Neural cell (in vitro differentiated cells): Measurements from ENCODE around the gene PRKAG2. TPM values are rescaled to one million over a fixed set of nuclear protein-coding genes. Genes with fewer than 3 reads are reported as not detected.

ENCODE experiments used
- H2AFZ ChIP-seq: fragments of 200-600, 300-800 bp; sonication (generic), shearing (Covaris generic); 2 replicates; pipeline ENCODE4 v1.6.0; 2014; ENCODE audit warnings: low read depth, mild to moderate bottlenecking, antibody characterized with exemption, low read length, moderate library complexity
- H3F3A ChIP-seq: fragments of 200-600 bp; shearing (Covaris generic); 2 replicates; pipeline ENCODE4 v1.6.1; 2016; ENCODE audit warnings: mild to moderate bottlenecking, moderate library complexity, mixed read lengths, antibody characterized with exemption, low read length; ENCODE audit not compliant: insufficient read depth, poor library complexity, severe bottlenecking
- H3K27ac ChIP-seq: fragments of 200-600, 300-800 bp; sonication (generic), shearing (Covaris generic); 2 replicates; pipeline ENCODE4 v1.5.1; 2014; ENCODE audit warnings: mild to moderate bottlenecking, low read length, moderate library complexity
- H3K27me3 ChIP-seq: fragments of 300-800, 200-600 bp; sonication (generic), shearing (Covaris generic); 2 replicates; pipeline ENCODE4 v1.6.0; 2014; ENCODE audit warnings: mild to moderate bottlenecking, low read depth, low read length, moderate library complexity; ENCODE audit not compliant: insufficient read depth
- H3K36me3 ChIP-seq: fragments of 300-800, 200-600 bp; sonication (generic), shearing (Covaris generic); 2 replicates; pipeline ENCODE4 v1.5.1; 2014; ENCODE audit warnings: mild to moderate bottlenecking, antibody characterized with exemption, low read length, moderate library complexity; ENCODE audit not compliant: insufficient read depth
- H3K4me2 ChIP-seq: fragments of 300-800, 200-600 bp; sonication (generic), shearing (Covaris generic); 2 replicates; pipeline ENCODE4 v1.6.0; 2014; ENCODE audit warnings: mild to moderate bottlenecking, low read length
- H3K4me3 ChIP-seq: fragments of 300-800, 200-600 bp; sonication (generic), shearing (Covaris generic); 2 replicates; pipeline ENCODE4 v1.5.1; 2014; ENCODE audit warnings: mild to moderate bottlenecking, low read length, moderate library complexity
- H3K79me2 ChIP-seq: fragments of 200-600 bp; shearing (Covaris generic); replicated peaks from 2 replicates; pipeline ENCODE4 v1.6.0; 2014; ENCODE audit warnings: mild to moderate bottlenecking, low read length, moderate library complexity; ENCODE audit not compliant: insufficient read depth
- H3K9ac ChIP-seq: fragments of 300-800, 200-600 bp; sonication (generic), shearing (Covaris generic); 2 replicates; pipeline ENCODE4 v1.6.1; 2016; ENCODE audit warnings: mild to moderate bottlenecking, low read length, mixed read lengths
- H3K9me2 ChIP-seq: fragments of 200-600 bp; shearing (Covaris generic); 2 replicates; pipeline ENCODE4 v1.6.1; 2016; ENCODE audit warnings: mild to moderate bottlenecking, low read length, mixed read lengths; ENCODE audit not compliant: insufficient read depth
- H3K9me3 ChIP-seq: fragments of 200-600, 300-800 bp; sonication (generic), shearing (Covaris generic); 2 replicates; pipeline ENCODE4 v1.6.1; 2016; ENCODE audit warnings: mild to moderate bottlenecking, mixed run types, low read length, moderate library complexity, mixed read lengths
- H4K20me1 ChIP-seq: fragments of 200-600 bp; shearing (Covaris generic); 2 replicates; pipeline ENCODE4 v1.6.1; 2016; ENCODE audit warnings: mild to moderate bottlenecking, mixed run types; ENCODE audit not compliant: insufficient read depth
- POLR2AphosphoS5 ChIP-seq: IDR thresholded peaks from 2 replicates; pipeline ENCODE4 v1.6.1; 2012
- polyA plus RNA-seq: library from polyadenylated mRNA; depleted of rRNA; stranded (reverse); fragments of >200 nt; gene quantifications from 2 replicates; pipeline ENCODE4 v1.2.3, GENCODE V29; 2014
- small RNA-seq, 3 experiments: library from RNA; depleted of rRNA; stranded (forward); fragments of <200 nt; gene quantifications; one replicate each; pipeline ENCODE3, GENCODE V24; 2012
- TF ChIP-seq, protein P1 (sequence below): fragments of 450-650 bp; IDR thresholded peaks from 2 replicates; pipeline ENCODE4 v1.5.1; 2014; ENCODE audit warnings: antibody characterized with exemption, mild to moderate bottlenecking, moderate library complexity; ENCODE audit not compliant: poor library complexity, severe bottlenecking

Gene PRKAG2
- polyA plus RNA-seq, 1 donor from 2014 or later, result 22.9 TPM

DNA sequence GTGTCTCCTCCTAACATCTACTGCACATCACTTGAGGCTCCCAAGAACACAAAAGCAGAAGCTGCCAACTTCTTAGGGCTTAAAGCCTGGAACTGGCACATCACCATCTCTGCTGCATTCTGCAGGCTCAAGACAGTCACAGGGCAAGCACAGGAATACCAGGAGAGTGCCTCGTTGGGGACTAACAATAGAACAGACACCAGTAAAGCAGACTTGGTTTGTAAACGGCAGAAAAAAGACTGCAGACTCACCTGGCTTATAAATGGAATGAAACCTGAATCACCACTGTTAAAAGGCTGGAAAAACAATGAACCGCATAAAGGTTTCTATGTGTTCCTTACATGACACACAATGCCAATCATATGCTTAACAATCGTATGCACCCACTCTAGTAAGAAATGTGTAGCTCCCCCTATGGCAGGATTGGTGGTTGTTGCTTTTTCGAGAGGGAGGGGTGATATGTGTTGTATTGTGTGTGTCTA, 370.0 kb downstream of the PRKAG2 start:
- peaks cover 9% of the 10 kb centered on the region for H4K20me1 ChIP-seq
- no peaks in the 10 kb centered on the region for H3K9me3 ChIP-seq
- H3K9me2 ChIP-seq, result no peaks in the 10 kb centered on the region
- H3K4me2 ChIP-seq, result no peak overlapping the region
- H2AFZ ChIP-seq, result no peak overlapping the region
- H3K27ac ChIP-seq, result no peak overlapping the region
- H3K9ac ChIP-seq, result peak overlapping the region; percentile 2
- H3K36me3 ChIP-seq, result no peaks in the 10 kb centered on the region
- no peaks in the 10 kb centered on the region for H3K27me3 ChIP-seq
- no peaks in the 10 kb centered on the region for H3F3A ChIP-seq
- peak overlapping the region; percentile 19 for H3K4me3 ChIP-seq
- H3K79me2 ChIP-seq, result peaks cover 91% of the 10 kb centered on the region
- TF ChIP-seq POLR2AphosphoS5, result no peak
- TF ChIP-seq, protein P1, sequence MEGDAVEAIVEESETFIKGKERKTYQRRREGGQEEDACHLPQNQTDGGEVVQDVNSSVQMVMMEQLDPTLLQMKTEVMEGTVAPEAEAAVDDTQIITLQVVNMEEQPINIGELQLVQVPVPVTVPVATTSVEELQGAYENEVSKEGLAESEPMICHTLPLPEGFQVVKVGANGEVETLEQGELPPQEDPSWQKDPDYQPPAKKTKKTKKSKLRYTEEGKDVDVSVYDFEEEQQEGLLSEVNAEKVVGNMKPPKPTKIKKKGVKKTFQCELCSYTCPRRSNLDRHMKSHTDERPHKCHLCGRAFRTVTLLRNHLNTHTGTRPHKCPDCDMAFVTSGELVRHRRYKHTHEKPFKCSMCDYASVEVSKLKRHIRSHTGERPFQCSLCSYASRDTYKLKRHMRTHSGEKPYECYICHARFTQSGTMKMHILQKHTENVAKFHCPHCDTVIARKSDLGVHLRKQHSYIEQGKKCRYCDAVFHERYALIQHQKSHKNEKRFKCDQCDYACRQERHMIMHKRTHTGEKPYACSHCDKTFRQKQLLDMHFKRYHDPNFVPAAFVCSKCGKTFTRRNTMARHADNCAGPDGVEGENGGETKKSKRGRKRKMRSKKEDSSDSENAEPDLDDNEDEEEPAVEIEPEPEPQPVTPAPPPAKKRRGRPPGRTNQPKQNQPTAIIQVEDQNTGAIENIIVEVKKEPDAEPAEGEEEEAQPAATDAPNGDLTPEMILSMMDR, result peak; percentile 42

Small RNAs within 50 kb of the gene (small RNA-seq; reads per million reads assigned to genes)
- gene RF00019, result 0 to 1.2 (median 0) reads per million in 3 experiments
- gene RNU6-604P, result 0 reads per million in 3 experiments

Other genes with a start within 250 kb of the PRKAG2 start
- gene GALNTL5, start 79.3 kb upstream of the PRKAG2 start, polyA plus RNA-seq, result not detected in 2 replicates
- 118 and 139 TPM in 2 replicates for gene GALNT11, start 148.6 kb upstream of the PRKAG2 start, polyA plus RNA-seq